Stimulated activated naive CD8-positive, alpha-beta T cell treated with anti-CD3 and anti-CD28 coated beads, Interleukin-15, Interleukin-2, amounts not matched to agents 100 U/mL and 50 U/mL, for 24 hours (primary cell): ENCODE results near the gene AKAP5.

Source experiments
- ATAC-seq: fragments of 150-1000 bp; cut with Tn5 transposase; one replicate; pipeline ENCODE4 v1.10.0; 2021
- DNase-seq: peaks from one replicate; pipeline ENCODE4 v3.0.0; 2021

Gene AKAP5

GRCh38 chr14:64459405-64460136, 5.7 kb upstream of the AKAP5 start:
- ATAC-seq, result no peak

GRCh38 chr14:64461221-64461620, 4.1 kb upstream of the AKAP5 start:
- ATAC-seq (no peak), DNase-seq (no peak)

More at GRCh38 chr14:64459405-64460136, 5.7 kb upstream of the AKAP5 start:
- no peak for DNase-seq

GRCh38 chr14:64463195-64463594, 2.1 kb upstream of the AKAP5 start:
- ATAC-seq (no peak), DNase-seq (no peak)

GRCh38 chr14:64463873-64464272, 1.4 kb upstream of the AKAP5 start:
- no peak for ATAC-seq
- DNase-seq, result no peak

- ATAC-seq, result no peak
- no peak for DNase-seq
Measured at GRCh38 chr14:64464651-64465050, 648 bp upstream of the AKAP5 start.

- DNase-seq, result no peak
- ATAC-seq, result no peak
Measured at GRCh38 chr14:64465831-64466554, 694 bp downstream of the AKAP5 start.

- ATAC-seq (no peak), DNase-seq (no peak)
Measured at GRCh38 chr14:64467101-64467500, 1.8 kb downstream of the AKAP5 start.

- no peak for DNase-seq
- no peak for ATAC-seq
Measured at GRCh38 chr14:64467566-64467965, 2.3 kb downstream of the AKAP5 start.

GRCh38 chr14:64468451-64468850, 3.2 kb downstream of the AKAP5 start:
- no peak for DNase-seq
- ATAC-seq, result no peak

- ATAC-seq (no peak), DNase-seq (no peak)
Measured at GRCh38 chr14:64474041-64474440, 8.7 kb downstream of the AKAP5 start.

- ATAC-seq, result no peak
- no peak for DNase-seq
Measured at GRCh38 chr14:64474698-64475097, 9.4 kb downstream of the AKAP5 start.

- DNase-seq, result no peak
Measured at GRCh38 chr14:64475585-64476273, 10.4 kb downstream of the AKAP5 start.

GRCh38 chr14:64476438-64476837, 11.1 kb downstream of the AKAP5 start:
- DNase-seq (no peak), ATAC-seq (no peak)

More at GRCh38 chr14:64475585-64476273, 10.4 kb downstream of the AKAP5 start:
- no peak for ATAC-seq

GRCh38 chr14:64478634-64479250, 13.4 kb downstream of the AKAP5 start:
- no peak for ATAC-seq

GRCh38 chr14:64488590-64489099, 23.3 kb downstream of the AKAP5 start:
- ATAC-seq (no peak), DNase-seq (no peak)

More at GRCh38 chr14:64478634-64479250, 13.4 kb downstream of the AKAP5 start:
- no peak for DNase-seq

- ATAC-seq, result no peak
- no peak for DNase-seq
Measured at GRCh38 chr14:64491637-64492036, 26.3 kb downstream of the AKAP5 start.

- no peak for DNase-seq
- no peak for ATAC-seq
Measured at GRCh38 chr14:64493455-64493854, 28.2 kb downstream of the AKAP5 start.

- no peak for ATAC-seq
- DNase-seq, result no peak
Measured at GRCh38 chr14:64495252-64495651, 30.0 kb downstream of the AKAP5 start.

- no peak for ATAC-seq
Measured at GRCh38 chr14:64496764-64497163, 31.5 kb downstream of the AKAP5 start.

GRCh38 chr14:64500088-64500487, 34.8 kb downstream of the AKAP5 start:
- DNase-seq (no peak), ATAC-seq (no peak)

More at GRCh38 chr14:64496764-64497163, 31.5 kb downstream of the AKAP5 start:
- no peak for DNase-seq

- DNase-seq, result no peak
- ATAC-seq, result no peak
Measured at GRCh38 chr14:64501411-64502171, 36.3 kb downstream of the AKAP5 start.

GRCh38 chr14:64502456-64502855, 37.2 kb downstream of the AKAP5 start:
- DNase-seq, result no peak
- no peak for ATAC-seq
